ENCODE measurements around the gene SMAD6. TPM values are rescaled to one million over a fixed set of nuclear protein-coding genes. Genes with fewer than 3 reads are reported as not detected.

The SMAD6 gene
- total and polyA plus RNA-seq, 5 donors from 2014 or later, result 0.27 TPM; not detected in 4

DNA sequence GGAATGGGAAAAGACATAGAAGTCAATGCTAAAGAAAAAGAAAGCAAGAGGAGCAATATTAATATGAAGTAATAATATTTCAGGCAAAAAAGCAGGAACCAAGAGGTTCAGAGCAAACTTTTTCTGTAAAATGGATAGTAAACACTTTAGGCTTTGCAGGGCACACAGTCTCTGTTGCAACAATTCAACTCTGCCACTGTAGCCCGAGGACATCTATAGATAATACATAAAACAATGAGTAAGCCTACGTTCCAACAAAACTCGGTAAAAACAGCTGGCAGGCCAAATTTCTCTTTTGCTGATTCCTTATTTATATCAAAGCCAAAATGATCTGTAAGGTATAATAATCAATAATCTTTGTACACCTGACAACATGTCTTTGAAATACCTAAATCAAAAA, 56.8 kb downstream of the SMAD6 start:
- H3K4me1 Mint-ChIP-seq, result peaks cover 0 to 7% (median 0%) of the 10 kb centered on the region in 4 donors
- peaks cover 3% of the 10 kb centered on the region for H3K36me3 Mint-ChIP-seq
- no peak overlapping the region for H3K4me3 ChIP-seq (ENCODE audit: low read depth, low read length)
- no peaks in the 10 kb centered on the region for H3K36me3 ChIP-seq (ENCODE audit: control insufficient read depth, insufficient read depth, low read length)
- no peak overlapping the region for H3K27ac ChIP-seq (ENCODE audit: insufficient read depth, low read length, poor library complexity, severe bottlenecking)
- H3K9me3 Mint-ChIP-seq, result peaks cover 0 to 7% (median 4%) of the 10 kb centered on the region in 7 donors
- no peak overlapping the region for H3K27ac Mint-ChIP-seq
- peaks cover 9% of the 10 kb centered on the region for H3K27me3 Mint-ChIP-seq
- H3K4me3 Mint-ChIP-seq, result no peak overlapping the region
- no peaks in the 10 kb centered on the region for H3K4me1 ChIP-seq (ENCODE audit: control insufficient read depth, insufficient read depth, low read length, poor library complexity, severe bottlenecking)
- no peak for DNase-seq
- no peak for ATAC-seq (ENCODE audit: low read depth in 2 of 2)
- peaks cover 9 to 11% of the 10 kb centered on the region in 2 experiments for H3K9me3 ChIP-seq (ENCODE audit: control insufficient read depth in 2 of 2, low read length in 2 of 2)
- H3K27me3 ChIP-seq (ENCODE audit: control insufficient read depth, insufficient read depth, low read length), result no peaks in the 10 kb centered on the region

DNA sequence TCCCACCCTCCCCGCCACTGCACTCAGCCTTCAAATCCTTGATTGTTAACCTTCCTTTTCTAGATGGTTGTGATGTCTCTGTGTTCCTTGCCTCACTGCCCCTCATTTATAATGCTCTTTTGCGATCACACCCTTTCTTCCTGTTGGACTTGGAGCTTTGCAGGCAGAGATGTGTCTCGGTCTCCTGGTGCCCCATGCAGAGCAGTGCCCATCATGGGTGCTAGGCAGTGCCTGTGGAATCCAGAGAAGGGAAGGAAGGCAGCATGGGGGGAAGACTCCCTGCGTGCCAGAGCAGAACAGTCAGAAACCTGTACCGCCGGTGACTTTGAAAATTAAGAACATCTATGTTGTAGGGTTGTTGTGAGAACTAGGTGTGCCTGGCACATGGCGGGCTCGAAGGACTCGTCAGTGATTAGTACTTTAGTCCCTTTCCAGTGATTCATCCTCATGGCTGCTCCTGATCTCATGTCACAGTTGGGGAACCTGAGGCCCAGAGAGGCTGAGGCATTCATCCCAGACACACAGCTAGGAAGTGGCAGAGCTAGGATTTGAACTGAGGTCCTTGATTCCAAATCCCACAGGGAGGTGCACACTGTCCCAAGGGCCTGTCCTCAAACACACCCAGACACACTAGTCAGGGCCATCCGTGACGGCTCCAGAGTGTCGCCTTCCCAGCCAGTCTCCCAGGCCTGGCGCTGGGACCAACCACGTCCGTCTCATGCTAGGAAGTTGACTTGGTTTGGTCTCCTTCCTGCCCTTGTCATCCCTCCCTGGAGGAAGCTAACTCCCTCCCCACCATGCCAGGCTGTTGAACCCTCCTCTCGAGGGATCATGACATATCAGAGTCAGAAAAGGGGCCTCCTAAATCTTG, 58.3 kb downstream of the SMAD6 start:
- peaks cover 20% of the 10 kb centered on the region for H3K27me3 Mint-ChIP-seq
- ATAC-seq (ENCODE audit: low read depth in 2 of 2), result no peak
- H3K9me3 Mint-ChIP-seq, result peaks cover 0 to 3% (median 1%) of the 10 kb centered on the region in 7 donors
- H3K4me1 ChIP-seq (ENCODE audit: control insufficient read depth, insufficient read depth, low read length, poor library complexity, severe bottlenecking), result no peaks in the 10 kb centered on the region
- no peaks in the 10 kb centered on the region for H3K27me3 ChIP-seq (ENCODE audit: control insufficient read depth, insufficient read depth, low read length)
- no peak overlapping the region for H3K4me3 ChIP-seq (ENCODE audit: low read depth, low read length)
- H3K4me1 Mint-ChIP-seq, result peaks cover 0 to 3% (median 0%) of the 10 kb centered on the region in 4 donors
- no peak overlapping the region for H3K27ac Mint-ChIP-seq
- no peak for DNase-seq
- no peaks in the 10 kb centered on the region for H3K36me3 ChIP-seq (ENCODE audit: control insufficient read depth, insufficient read depth, low read length)
- H3K27ac ChIP-seq (ENCODE audit: insufficient read depth, low read length, poor library complexity, severe bottlenecking), result no peak overlapping the region
- H3K9me3 ChIP-seq (ENCODE audit: control insufficient read depth in 2 of 2, low read length in 2 of 2), result peaks cover 2 to 5% of the 10 kb centered on the region in 2 experiments
- no peak overlapping the region for H3K4me3 Mint-ChIP-seq
- H3K36me3 Mint-ChIP-seq, result no peaks in the 10 kb centered on the region

DNA sequence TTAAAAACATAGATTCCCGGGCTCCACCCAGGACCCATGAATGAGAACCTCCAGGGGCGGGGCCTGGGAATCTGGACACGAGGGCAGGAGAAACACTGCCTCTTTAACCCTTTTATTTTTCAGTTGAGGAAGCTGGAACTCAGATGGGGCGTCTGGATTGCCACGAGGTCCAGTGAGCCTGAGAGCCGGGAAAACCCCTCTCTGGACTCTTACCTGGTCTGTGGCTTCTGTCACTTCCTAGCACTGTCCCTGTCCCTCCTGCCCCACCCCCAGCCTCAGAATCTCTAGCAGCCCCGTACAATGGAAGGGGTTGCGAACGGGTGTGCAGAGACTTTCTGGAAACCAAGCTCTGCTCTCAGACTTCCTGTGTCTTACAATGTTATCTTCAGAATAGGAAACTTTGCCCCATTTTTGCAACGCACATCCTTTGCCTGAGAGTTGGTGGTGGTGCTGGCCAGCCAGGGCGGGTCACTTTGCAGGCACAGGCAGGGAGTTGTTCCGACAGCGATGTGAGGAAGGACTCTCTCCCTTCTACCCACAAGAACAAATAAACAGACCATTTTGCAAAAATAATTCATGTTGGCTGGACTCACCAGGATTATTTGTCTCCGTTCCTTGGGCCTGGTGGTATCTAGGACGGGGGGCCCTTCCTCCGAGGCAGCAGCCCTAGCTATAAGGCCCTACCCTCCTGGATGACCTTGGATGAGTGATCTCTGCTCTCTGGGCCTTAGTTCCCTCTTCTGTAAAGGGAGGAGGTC, 59.1 kb downstream of the SMAD6 start:
- DNase-seq, result no peak
- Mint-ChIP-seq H3K4me3 (peak overlapping the region in 1 of 4 donors; percentile 50), H3K9me3 (peaks cover 0 to 2% (median 0%) of the 10 kb centered on the region in 7 donors), H3K27ac (no peak overlapping the region), H3K36me3 (no peaks in the 10 kb centered on the region), H3K4me1 (peaks cover 0 to 4% (median 2%) of the 10 kb centered on the region in 4 donors), H3K27me3 (peaks cover 28% of the 10 kb centered on the region)
- H3K4me1 ChIP-seq (ENCODE audit: control insufficient read depth, insufficient read depth, low read length, poor library complexity, severe bottlenecking), result no peaks in the 10 kb centered on the region
- H3K9me3 ChIP-seq (ENCODE audit: control insufficient read depth in 2 of 2, low read length in 2 of 2), result no peaks in the 10 kb centered on the region
- no peak overlapping the region for H3K4me3 ChIP-seq (ENCODE audit: low read depth, low read length)
- H3K27me3 ChIP-seq (ENCODE audit: control insufficient read depth, insufficient read depth, low read length), result no peaks in the 10 kb centered on the region
- H3K36me3 ChIP-seq (ENCODE audit: control insufficient read depth, insufficient read depth, low read length), result no peaks in the 10 kb centered on the region
- ATAC-seq (ENCODE audit: low read depth in 2 of 2), result no peak
- no peak overlapping the region for H3K27ac ChIP-seq (ENCODE audit: insufficient read depth, low read length, poor library complexity, severe bottlenecking)

DNA sequence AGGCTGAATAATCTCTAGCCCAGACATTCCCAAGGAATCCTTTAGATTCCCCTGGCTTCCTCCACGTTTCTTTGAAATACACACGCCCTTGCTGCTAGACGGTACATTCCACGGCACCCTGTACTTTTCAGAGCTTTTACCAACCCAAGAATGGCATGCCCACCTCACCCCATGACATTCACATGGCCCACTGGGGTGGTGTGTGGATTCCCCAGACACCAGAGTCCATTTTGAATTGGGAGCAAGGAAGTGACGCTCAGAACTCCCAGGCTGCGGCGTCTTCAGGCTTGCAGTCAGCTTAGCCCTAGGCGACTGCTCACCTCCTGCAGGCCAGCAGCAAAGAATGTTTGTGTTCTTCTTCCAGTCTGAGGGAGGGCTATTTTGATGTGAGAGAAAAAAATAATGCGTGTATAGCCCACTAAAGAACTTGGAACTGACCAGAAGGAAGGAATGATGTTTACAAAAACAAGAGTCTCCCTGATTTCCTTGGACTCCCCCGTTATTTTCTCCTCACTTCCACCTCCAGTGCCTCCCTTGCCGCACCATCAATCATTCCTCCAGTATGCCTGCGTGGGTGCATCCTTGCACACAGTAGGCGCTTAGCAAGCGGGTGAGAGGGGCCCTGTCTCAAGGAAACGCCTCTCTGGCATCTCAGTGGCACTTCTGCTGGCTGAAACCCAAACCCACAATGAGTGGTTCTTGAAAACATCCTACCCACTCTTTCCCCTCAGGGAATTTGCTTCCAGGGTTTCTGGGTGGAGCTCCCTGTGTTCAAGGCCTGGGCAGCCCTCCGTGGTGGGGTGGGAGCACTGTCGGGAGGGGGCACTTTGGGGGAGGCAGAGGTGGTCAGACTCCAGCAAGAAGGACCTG, 59.9 kb downstream of the SMAD6 start:
- no peak for DNase-seq
- Mint-ChIP-seq H3K27me3 (peaks cover 33% of the 10 kb centered on the region), H3K9me3 (peaks cover 0 to 2% (median 0%) of the 10 kb centered on the region in 7 donors), H3K27ac (no peak overlapping the region), H3K4me1 (peaks cover 0 to 4% (median 2%) of the 10 kb centered on the region in 4 donors), H3K36me3 (no peaks in the 10 kb centered on the region), H3K4me3 (no peak overlapping the region)
- no peak overlapping the region for H3K4me3 ChIP-seq (ENCODE audit: low read depth, low read length)
- ATAC-seq (ENCODE audit: low read depth in 2 of 2), result no peak
- peaks cover 4% of the 10 kb centered on the region for H3K27me3 ChIP-seq (ENCODE audit: control insufficient read depth, insufficient read depth, low read length)
- no peaks in the 10 kb centered on the region for H3K4me1 ChIP-seq (ENCODE audit: control insufficient read depth, insufficient read depth, low read length, poor library complexity, severe bottlenecking)
- no peaks in the 10 kb centered on the region for H3K36me3 ChIP-seq (ENCODE audit: control insufficient read depth, insufficient read depth, low read length)
- no peaks in the 10 kb centered on the region for H3K9me3 ChIP-seq (ENCODE audit: control insufficient read depth in 2 of 2, low read length in 2 of 2)
- no peak overlapping the region for H3K27ac ChIP-seq (ENCODE audit: insufficient read depth, low read length, poor library complexity, severe bottlenecking)

DNA sequence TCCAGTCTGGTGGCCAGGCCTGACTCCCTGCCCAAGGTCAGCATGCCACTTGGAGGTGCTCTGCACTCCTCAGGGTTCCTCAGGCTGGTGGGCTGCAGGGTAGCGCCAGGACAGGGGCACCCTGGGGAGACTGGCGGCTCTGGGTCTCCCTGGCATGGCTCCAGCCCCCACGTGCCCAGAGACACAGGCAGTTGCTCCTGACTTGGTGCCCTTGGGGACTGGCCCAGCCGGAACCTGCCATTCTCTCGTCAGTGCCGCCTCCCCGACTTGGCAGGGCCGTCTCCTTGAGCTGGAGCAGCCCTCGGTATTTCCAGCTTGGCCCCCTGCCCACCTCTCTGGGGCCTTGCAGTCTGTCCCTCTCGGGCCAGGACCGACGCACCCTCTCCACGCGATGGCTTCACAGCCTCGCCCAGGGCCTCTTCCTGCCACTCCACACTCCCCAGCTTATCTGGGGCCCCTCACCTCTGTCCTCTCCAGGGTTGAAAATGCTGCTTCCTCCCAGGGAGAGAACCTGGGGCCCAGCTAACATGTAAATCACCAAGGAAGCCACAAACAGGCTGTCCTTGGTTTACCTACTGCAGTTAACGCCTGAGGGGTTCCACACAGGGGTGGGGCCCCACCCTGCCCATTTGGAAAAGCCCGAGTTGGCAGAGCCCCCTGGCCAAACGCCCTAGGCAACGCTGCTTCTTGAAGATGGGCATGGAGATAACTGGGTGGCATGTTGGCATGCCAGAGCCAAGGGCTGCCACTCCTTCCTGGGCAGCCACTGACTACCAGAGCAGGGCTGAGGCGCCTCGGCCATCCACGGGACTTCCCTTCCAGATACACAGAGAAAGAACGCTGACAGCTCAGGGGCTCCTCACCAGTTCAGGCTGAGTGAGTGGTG, 61.4 kb downstream of the SMAD6 start:
- H3K9me3 Mint-ChIP-seq, result peaks cover 0 to 2% (median 0%) of the 10 kb centered on the region in 7 donors
- H3K4me3 Mint-ChIP-seq, result no peak overlapping the region
- Histone ChIP-seq H3K27me3 (ENCODE audit: control insufficient read depth, insufficient read depth, low read length) (peaks cover 8% of the 10 kb centered on the region), H3K36me3 (ENCODE audit: control insufficient read depth, insufficient read depth, low read length) (no peaks in the 10 kb centered on the region), H3K4me3 (ENCODE audit: low read depth, low read length) (no peak overlapping the region), H3K9me3 (ENCODE audit: control insufficient read depth in 2 of 2, low read length in 2 of 2) (no peaks in the 10 kb centered on the region), H3K27ac (ENCODE audit: insufficient read depth, low read length, poor library complexity, severe bottlenecking) (no peak overlapping the region), H3K4me1 (ENCODE audit: control insufficient read depth, insufficient read depth, low read length, poor library complexity, severe bottlenecking) (no peaks in the 10 kb centered on the region)
- H3K27ac Mint-ChIP-seq, result no peak overlapping the region
- H3K27me3 Mint-ChIP-seq, result peaks cover 33% of the 10 kb centered on the region
- H3K36me3 Mint-ChIP-seq, result no peaks in the 10 kb centered on the region
- ATAC-seq (ENCODE audit: low read depth in 2 of 2), result no peak
- DNase-seq, result no peak
- H3K4me1 Mint-ChIP-seq, result peaks cover 0 to 4% (median 2%) of the 10 kb centered on the region in 4 donors

DNA sequence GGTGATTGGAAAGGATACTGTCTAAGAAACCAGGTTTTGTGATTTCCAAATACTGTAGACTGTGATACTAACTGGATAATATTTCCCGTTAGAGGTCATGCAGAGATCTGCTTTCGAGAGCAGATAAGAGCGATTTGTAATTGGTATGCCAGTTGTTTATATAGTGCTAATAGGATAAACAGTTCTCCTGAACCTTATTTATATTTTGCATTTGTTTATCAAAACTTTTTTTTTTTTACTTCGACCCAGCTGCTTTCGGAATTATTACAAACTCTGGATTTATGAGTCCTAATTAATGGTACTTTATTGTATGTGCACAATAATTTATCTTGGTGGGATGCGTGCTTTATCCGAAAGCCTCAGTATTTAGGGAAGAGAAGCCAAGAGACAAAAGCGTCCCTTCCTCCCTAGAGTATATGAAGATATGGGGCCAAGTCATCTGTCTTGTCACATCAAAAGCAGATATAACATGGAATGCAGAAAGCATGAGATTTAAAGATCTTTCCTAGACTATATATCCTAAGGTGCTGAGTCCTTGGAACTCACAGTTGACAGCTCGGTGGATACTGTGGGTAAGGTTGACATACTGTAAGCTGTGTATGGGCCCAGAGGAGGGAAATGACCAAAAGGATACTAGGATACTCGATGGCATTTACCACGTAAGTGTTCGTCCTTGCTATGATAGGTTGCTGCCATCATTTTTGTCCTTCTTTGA, 62.2 kb downstream of the SMAD6 start:
- no peaks in the 10 kb centered on the region for H3K4me1 ChIP-seq (ENCODE audit: control insufficient read depth, insufficient read depth, low read length, poor library complexity, severe bottlenecking)
- H3K4me3 ChIP-seq (ENCODE audit: low read depth, low read length), result no peak overlapping the region
- Mint-ChIP-seq H3K36me3 (no peaks in the 10 kb centered on the region), H3K9me3 (peaks cover 0 to 2% (median 0%) of the 10 kb centered on the region in 7 donors), H3K27ac (no peak overlapping the region), H3K4me1 (peaks cover 0 to 4% (median 2%) of the 10 kb centered on the region in 4 donors), H3K4me3 (no peak overlapping the region), H3K27me3 (peaks cover 33% of the 10 kb centered on the region)
- no peak overlapping the region for H3K27ac ChIP-seq (ENCODE audit: insufficient read depth, low read length, poor library complexity, severe bottlenecking)
- H3K27me3 ChIP-seq (ENCODE audit: control insufficient read depth, insufficient read depth, low read length), result peaks cover 8% of the 10 kb centered on the region
- no peak for ATAC-seq (ENCODE audit: low read depth in 2 of 2)
- no peaks in the 10 kb centered on the region for H3K36me3 ChIP-seq (ENCODE audit: control insufficient read depth, insufficient read depth, low read length)
- no peaks in the 10 kb centered on the region for H3K9me3 ChIP-seq (ENCODE audit: control insufficient read depth in 2 of 2, low read length in 2 of 2)
- DNase-seq, result no peak

Measured in CD4-positive, CD25-positive, alpha-beta regulatory T cell (primary cell).